HFF-Myc (cell line): Measurements from ENCODE around the gene SLC2A9.
"Not testable (repeated sequence)": the region's sequence is repeated elsewhere in the genome, so short reads cannot be mapped to it uniquely, and the experiment has no call there.

Experiments used
- DNase-seq: peaks from one replicate; pipeline ENCODE4 v3.0.0-alpha.2; 2011; ENCODE audit warnings: low read depth; ENCODE audit errors: extremely low read depth
- H3K4me3 ChIP-seq: replicated peaks from 2 replicates; pipeline ENCODE4 v1.5.1; 2011; ENCODE audit warnings: low read depth, mild to moderate bottlenecking, control low read depth, low read length
- TF ChIP-seq, protein P1 (sequence below): IDR thresholded peaks from 2 replicates; pipeline ENCODE4 v1.5.1; 2012; ENCODE audit warnings: mild to moderate bottlenecking, low read depth, low read length, control low read depth; ENCODE audit errors: missing control alignments

Gene SLC2A9

GRCh38 chr4:9812501-9813340 lies 208.6 kb downstream of the SLC2A9 start:
- TF ChIP-seq, protein P1, sequence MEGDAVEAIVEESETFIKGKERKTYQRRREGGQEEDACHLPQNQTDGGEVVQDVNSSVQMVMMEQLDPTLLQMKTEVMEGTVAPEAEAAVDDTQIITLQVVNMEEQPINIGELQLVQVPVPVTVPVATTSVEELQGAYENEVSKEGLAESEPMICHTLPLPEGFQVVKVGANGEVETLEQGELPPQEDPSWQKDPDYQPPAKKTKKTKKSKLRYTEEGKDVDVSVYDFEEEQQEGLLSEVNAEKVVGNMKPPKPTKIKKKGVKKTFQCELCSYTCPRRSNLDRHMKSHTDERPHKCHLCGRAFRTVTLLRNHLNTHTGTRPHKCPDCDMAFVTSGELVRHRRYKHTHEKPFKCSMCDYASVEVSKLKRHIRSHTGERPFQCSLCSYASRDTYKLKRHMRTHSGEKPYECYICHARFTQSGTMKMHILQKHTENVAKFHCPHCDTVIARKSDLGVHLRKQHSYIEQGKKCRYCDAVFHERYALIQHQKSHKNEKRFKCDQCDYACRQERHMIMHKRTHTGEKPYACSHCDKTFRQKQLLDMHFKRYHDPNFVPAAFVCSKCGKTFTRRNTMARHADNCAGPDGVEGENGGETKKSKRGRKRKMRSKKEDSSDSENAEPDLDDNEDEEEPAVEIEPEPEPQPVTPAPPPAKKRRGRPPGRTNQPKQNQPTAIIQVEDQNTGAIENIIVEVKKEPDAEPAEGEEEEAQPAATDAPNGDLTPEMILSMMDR: no peak
- no peak for DNase-seq
- H3K4me3 ChIP-seq: no peak overlapping the region

DNA sequence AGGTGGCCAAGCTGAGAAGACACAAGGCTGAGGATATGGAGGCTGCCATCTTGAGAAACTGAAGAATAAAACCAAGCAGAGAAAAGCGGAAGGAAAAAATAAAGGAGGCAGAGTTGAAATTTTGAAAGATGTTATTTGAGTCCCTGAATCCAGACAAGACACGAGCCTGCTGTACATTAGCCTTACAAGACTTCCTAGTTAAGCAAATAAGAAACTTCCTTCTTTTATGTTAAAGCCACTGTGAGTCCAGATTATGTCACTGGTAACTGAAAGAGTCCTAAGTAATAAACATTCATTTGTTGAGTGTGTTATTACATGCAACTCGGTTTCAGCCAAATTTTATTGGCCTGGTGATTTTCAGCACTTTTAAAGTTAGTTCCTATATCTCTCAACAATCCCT lies 209.5 kb downstream of the SLC2A9 start:
- no peak overlapping the region for H3K4me3 ChIP-seq
- TF ChIP-seq, protein P1: no peak
- DNase-seq: no peak

DNA sequence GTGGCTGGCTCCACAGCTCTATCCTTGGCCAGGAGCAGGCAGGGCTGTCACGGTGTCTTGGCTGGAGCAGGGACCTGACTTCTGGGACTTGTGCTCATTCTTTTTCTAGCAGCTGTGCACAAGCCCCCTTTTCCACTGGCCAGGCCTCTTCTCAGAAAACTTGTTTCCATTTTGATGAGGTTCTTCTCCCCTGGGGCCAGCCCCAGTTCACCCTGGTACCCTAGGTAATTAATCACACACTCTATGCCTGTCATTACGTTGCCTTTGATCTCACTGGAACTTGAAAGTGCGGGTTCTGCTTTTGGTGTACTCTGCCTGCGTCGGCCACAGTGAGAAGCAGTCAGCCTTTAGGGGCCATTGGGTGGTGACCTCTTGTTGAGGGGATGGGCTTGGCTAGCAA lies 213.2 kb downstream of the SLC2A9 start:
- H3K4me3 ChIP-seq: no peak overlapping the region
- DNase-seq: no peak
- TF ChIP-seq, protein P1: no peak

DNA sequence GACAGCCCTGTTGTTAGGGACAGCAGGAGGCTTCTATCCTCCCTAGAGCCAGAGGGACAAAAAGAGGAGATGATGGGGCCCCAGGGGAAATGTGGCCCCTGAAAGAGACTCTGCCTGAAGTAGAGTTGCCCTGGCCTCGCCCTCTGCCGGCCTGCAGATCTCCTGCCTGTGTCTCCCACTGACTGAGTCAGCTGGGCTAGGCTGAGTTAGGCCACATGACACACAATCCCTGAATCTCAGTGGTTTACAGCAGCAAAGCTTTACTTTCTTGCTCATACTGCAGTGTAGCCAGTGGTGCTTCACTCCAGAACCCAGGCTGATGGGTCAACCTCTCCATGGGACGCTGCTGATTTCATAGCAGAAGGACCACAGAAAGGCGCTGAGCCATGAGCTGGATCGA lies 216.4 kb downstream of the SLC2A9 start:
- TF ChIP-seq, protein P1: no peak
- H3K4me3 ChIP-seq: no peak overlapping the region
- DNase-seq: no peak

- DNase-seq: no peak
- no peak overlapping the region for H3K4me3 ChIP-seq
- TF ChIP-seq, protein P1: no peak
Observed at GRCh38 chr4:9800848-9801247, 220.4 kb downstream of the SLC2A9 start.

DNA sequence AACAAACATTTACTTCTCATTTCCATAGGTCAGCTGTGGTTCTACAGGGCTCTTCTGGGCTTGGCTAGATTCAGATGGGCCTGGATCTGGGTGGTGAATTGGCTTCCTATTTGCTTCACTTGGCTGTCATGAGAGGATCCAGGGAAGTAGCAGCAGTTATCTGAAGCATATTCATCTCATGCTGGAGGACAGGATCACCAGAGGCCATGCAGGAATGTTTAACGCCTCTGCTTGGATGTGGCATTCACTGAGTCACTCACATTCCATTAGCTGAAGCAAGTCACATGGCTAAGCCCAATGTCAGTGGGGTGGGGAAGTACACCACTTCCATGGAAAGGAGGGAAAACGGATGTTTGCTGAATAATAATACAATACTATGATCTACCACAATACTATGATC lies 224.7 kb downstream of the SLC2A9 start:
- not testable (repeated sequence) for H3K4me3 ChIP-seq, DNase-seq

DNA sequence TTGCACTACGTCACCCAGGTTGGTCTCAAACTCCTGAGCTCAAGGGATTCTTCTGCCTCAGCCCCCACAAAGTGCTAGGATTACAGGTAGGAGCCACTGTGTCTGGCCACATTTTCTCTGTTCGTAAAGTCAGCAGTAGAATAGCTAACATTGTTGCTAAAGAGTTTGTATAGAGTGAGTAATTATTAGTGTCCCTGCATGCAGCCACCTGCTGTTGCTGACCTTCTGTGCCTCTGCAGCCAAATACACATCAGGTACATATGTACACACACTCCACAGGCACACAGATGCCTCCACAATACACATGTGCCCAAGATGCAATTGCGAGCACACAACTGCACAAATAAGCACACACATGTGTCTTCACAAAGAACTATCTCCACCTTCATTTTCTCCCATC lies 228.9 kb downstream of the SLC2A9 start:
- no peak overlapping the region for H3K4me3 ChIP-seq
- DNase-seq: no peak
- TF ChIP-seq, protein P1: no peak

GRCh38 chr4:9785891-9786290 lies 235.4 kb downstream of the SLC2A9 start:
- not testable (repeated sequence) for DNase-seq, H3K4me3 ChIP-seq
